ENCODE measurements around the gene RHBDD3. TPM values are rescaled to one million over a fixed set of nuclear protein-coding genes. Genes with fewer than 3 reads are reported as not detected.

RHBDD3 gene
- total RNA-seq, 1 donor from 2014 or later = 59.2 TPM

DNA sequence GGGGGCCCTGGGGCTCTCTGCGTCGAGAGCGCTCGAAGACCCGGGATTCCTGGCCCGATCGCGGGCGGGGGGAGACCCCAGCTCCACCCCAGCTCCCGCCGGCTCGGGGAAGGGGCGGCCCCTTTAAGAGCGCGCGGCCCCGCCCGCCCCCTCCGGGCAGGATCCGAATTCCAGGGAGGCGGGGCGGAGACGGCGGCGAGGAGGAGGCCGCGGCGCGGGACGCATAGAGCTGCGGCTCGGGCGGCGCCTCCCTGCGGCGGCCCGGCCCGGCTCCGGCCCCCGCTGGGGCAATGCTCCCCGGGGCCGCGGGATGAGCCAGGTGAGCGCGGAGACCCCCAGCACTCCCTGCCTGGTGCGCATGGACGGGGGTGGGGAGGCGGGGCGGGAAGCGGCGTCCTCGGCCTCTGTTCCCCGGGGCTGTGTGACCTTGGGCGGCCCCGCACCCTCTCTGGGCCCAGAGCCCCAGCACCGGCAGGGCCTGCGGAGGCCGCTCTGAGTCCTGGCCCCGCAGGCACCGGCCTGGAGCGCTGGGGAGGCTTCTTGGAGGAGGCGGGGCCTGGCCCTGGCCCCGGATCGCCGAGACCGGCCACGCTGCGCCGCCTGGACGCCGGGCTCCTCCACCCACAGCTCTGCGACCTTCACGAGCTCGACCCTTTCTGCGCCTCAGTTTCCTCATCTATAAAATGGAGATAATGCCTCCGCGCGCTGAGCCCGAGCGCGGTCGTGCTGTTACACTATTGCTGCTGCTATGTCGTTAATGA, 39.2 kb upstream of the RHBDD3 start:
- no peaks in the 10 kb centered on the region for H3K9me3 Mint-ChIP-seq
- H3K36me3 Mint-ChIP-seq = no peaks in the 10 kb centered on the region
- H3K27ac Mint-ChIP-seq = peak overlapping the region; percentile 81
- no peaks in the 10 kb centered on the region for H3K4me1 Mint-ChIP-seq (ENCODE audit: unreplicated experiment)
- H3K4me3 Mint-ChIP-seq = peak overlapping the region; percentile 91
- TF ChIP-seq, protein P1, sequence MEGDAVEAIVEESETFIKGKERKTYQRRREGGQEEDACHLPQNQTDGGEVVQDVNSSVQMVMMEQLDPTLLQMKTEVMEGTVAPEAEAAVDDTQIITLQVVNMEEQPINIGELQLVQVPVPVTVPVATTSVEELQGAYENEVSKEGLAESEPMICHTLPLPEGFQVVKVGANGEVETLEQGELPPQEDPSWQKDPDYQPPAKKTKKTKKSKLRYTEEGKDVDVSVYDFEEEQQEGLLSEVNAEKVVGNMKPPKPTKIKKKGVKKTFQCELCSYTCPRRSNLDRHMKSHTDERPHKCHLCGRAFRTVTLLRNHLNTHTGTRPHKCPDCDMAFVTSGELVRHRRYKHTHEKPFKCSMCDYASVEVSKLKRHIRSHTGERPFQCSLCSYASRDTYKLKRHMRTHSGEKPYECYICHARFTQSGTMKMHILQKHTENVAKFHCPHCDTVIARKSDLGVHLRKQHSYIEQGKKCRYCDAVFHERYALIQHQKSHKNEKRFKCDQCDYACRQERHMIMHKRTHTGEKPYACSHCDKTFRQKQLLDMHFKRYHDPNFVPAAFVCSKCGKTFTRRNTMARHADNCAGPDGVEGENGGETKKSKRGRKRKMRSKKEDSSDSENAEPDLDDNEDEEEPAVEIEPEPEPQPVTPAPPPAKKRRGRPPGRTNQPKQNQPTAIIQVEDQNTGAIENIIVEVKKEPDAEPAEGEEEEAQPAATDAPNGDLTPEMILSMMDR (conservative IDR thresholded peaks at IDR 0.05) = no peak
- H3K27me3 Mint-ChIP-seq = no peaks in the 10 kb centered on the region
- peak; percentile 88 for DNase-seq (ENCODE audit: extremely low spot score, unreplicated experiment)

DNA sequence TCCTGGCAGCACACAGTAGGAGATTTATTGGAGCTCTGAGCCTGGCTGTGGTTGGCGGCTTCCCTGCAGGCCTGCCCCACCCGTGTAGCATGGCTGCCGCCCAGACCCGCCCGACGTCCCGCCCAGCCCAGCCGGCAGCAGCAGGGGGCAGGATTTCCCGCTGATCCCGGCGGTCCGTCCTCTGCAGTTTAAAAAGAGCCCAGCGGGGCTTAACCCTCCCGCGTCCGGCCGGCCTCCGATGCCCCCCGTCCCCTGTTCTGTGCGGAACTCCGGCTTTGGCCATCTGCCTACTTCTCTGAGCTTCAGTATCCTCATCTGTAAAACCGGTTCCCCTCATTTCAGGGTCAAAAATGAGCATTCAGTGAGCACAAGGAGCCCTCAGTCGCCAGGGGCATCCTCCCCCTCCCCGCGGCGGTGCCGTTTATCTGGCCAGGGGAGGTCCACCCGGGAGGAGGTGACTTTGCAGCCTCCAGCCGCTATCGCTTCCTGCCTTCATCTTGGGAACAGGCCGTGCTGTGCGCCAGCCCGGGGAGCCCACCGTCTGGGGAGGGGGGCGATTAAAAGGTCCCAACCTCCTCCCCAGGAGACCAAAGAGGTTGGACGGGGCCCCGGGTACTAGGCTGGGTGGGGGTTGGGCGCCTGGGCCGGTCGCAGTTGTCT, 38.5 kb upstream of the RHBDD3 start, which contains the start of gene GAS2L1:
GAS2L1 (plus strand) TSS at position 476 of the 660 bp plus-strand sequence. CDS start 1,456 bp downstream, outside the sequence.
- Mint-ChIP-seq H3K27ac (peak within 1 kb of the TSS; percentile 81), H3K27me3 (no peaks in the 10 kb centered on the region), H3K4me1 (ENCODE audit: unreplicated experiment) (no peaks in the 10 kb centered on the region)

GRCh38 chr22:29305836-29306174, 38.0 kb upstream of the RHBDD3 start:
- Mint-ChIP-seq H3K9me3 (no peaks in the 10 kb centered on the region), H3K27me3 (no peaks in the 10 kb centered on the region), H3K4me1 (ENCODE audit: unreplicated experiment) (no peaks in the 10 kb centered on the region), H3K4me3 (peak overlapping the region; percentile 85), H3K36me3 (peaks cover 4% of the 10 kb centered on the region), H3K27ac (peak overlapping the region; percentile 81)
- no peak for DNase-seq (ENCODE audit: extremely low spot score, unreplicated experiment)
- TF ChIP-seq, protein P1 (conservative IDR thresholded peaks at IDR 0.05) = no peak

More for the DNA sequence above, 38.5 kb upstream of the RHBDD3 start, which contains the start of gene GAS2L1:
- Mint-ChIP-seq H3K9me3 (no peaks in the 10 kb centered on the region), H3K36me3 (no peaks in the 10 kb centered on the region), H3K4me3 (peak within 1 kb of the TSS; percentile 91)
- peak; percentile 84 for DNase-seq (ENCODE audit: extremely low spot score, unreplicated experiment)
- TF ChIP-seq, protein P1 (conservative IDR thresholded peaks at IDR 0.05) = peak; percentile 71

GRCh38 chr22:29302681-29303465, 35.1 kb upstream of the RHBDD3 start:
- TF ChIP-seq, protein P1 (conservative IDR thresholded peaks at IDR 0.05) = no peak
- no peak overlapping the region for H3K4me3 Mint-ChIP-seq
- no peak for DNase-seq (ENCODE audit: extremely low spot score, unreplicated experiment)

GRCh38 chr22:29302402-29302680, 34.6 kb upstream of the RHBDD3 start:
- Mint-ChIP-seq H3K27me3 (no peaks in the 10 kb centered on the region), H3K27ac (no peak overlapping the region), H3K4me1 (ENCODE audit: unreplicated experiment) (no peaks in the 10 kb centered on the region), H3K9me3 (no peaks in the 10 kb centered on the region), H3K4me3 (no peak overlapping the region), H3K36me3 (peaks cover 25% of the 10 kb centered on the region)
- no peak for DNase-seq (ENCODE audit: extremely low spot score, unreplicated experiment)
- TF ChIP-seq, protein P1 (conservative IDR thresholded peaks at IDR 0.05) = no peak

More at GRCh38 chr22:29302681-29303465, 35.1 kb upstream of the RHBDD3 start:
- Mint-ChIP-seq H3K9me3 (no peaks in the 10 kb centered on the region), H3K4me1 (ENCODE audit: unreplicated experiment) (no peaks in the 10 kb centered on the region), H3K27ac (no peak overlapping the region), H3K27me3 (no peaks in the 10 kb centered on the region), H3K36me3 (peaks cover 19% of the 10 kb centered on the region)

Measured in type B pancreatic cell (in vitro differentiated cells).